ENCODE measurements around the gene TUBA3C.
"Not testable (repeated sequence)": the region's sequence is repeated elsewhere in the genome, so short reads cannot be mapped to it uniquely, and the experiment has no call there.

DNA sequence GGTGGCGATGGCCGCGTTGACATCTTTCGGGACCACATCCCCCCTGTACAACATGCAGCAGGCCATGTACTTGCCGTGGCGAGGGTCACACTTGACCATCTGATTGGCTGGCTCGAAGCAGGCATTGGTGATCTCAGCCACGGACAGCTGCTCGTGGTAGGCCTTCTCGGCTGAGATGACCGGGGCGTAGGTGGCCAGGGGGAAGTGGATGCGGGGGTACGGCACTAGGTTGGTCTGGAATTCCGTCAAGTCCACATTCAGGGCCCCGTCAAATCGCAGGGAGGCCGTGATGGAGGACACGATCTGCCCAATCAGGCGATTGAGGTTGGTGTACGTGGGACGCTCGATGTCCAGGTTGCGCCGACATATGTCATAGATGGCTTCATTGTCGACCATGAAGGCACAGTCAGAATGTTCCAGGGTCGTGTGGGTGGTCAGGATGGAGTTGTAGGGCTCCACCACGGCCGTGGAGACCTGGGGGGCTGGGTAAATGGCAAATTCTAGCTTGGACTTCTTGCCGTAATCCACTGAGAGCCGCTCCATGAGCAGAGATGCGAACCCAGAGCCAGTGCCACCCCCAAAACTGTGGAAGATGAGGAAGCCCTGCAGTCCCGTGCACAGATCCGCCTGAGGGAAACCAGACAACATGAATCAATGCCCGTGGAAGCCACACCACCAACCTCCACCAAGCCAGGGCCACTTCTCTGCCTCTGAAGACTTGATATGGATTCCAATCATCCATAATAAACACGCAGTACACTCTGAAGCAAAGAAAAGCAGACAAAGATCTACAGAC is 4.4 kb downstream of the TUBA3C start:
- TF ChIP-seq, protein P1, sequence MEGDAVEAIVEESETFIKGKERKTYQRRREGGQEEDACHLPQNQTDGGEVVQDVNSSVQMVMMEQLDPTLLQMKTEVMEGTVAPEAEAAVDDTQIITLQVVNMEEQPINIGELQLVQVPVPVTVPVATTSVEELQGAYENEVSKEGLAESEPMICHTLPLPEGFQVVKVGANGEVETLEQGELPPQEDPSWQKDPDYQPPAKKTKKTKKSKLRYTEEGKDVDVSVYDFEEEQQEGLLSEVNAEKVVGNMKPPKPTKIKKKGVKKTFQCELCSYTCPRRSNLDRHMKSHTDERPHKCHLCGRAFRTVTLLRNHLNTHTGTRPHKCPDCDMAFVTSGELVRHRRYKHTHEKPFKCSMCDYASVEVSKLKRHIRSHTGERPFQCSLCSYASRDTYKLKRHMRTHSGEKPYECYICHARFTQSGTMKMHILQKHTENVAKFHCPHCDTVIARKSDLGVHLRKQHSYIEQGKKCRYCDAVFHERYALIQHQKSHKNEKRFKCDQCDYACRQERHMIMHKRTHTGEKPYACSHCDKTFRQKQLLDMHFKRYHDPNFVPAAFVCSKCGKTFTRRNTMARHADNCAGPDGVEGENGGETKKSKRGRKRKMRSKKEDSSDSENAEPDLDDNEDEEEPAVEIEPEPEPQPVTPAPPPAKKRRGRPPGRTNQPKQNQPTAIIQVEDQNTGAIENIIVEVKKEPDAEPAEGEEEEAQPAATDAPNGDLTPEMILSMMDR (IDR thresholded peaks at IDR 0.05) = not testable (repeated sequence)
- not testable (repeated sequence) for TF ChIP-seq ZFX (IDR thresholded peaks at IDR 0.05; ENCODE audit: borderline replicate concordance)
